HG02938 (cell line): ENCODE data around the gene ZCCHC17.
"Not testable (repeated sequence)": the region's sequence is repeated elsewhere in the genome, so short reads cannot be mapped to it uniquely, and the experiment has no call there.

Source experiments
- ATAC-seq: cut with Tn5 transposase; IDR thresholded peaks from one replicate; pipeline ENCODE4 v1.9.1; 2021; ENCODE audit warnings: mild to moderate bottlenecking, moderate library complexity; ENCODE audit not compliant: unreplicated experiment

Gene ZCCHC17

GRCh38 chr1:31368611-31369107 is 71.8 kb downstream of the ZCCHC17 start:
- no peak for ATAC-seq

GRCh38 chr1:31370021-31370420 is 73.2 kb downstream of the ZCCHC17 start:
- ATAC-seq = no peak

GRCh38 chr1:31370565-31370964 is 73.7 kb downstream of the ZCCHC17 start:
- ATAC-seq = no peak

GRCh38 chr1:31371121-31371959 is 74.5 kb downstream of the ZCCHC17 start:
- no peak for ATAC-seq

GRCh38 chr1:31372051-31372450 is 75.2 kb downstream of the ZCCHC17 start:
- ATAC-seq = no peak

GRCh38 chr1:31372751-31373055 is 75.9 kb downstream of the ZCCHC17 start:
- no peak for ATAC-seq

- ATAC-seq = no peak
These were observed 76.4 kb downstream of the ZCCHC17 start, which contains the start of gene FABP3 for GRCh38 chr1:31373056-31373896. TSS of gene FABP3 (minus strand) at chr1:31373076. CDS start at chr1:31373014, 62 bp downstream.

- ATAC-seq = no peak
These were observed 77.2 kb downstream of the ZCCHC17 start for GRCh38 chr1:31373897-31374486.

- ATAC-seq = no peak
These were observed 77.8 kb downstream of the ZCCHC17 start for GRCh38 chr1:31374511-31375196.

- ATAC-seq = no peak
These were observed 79.7 kb downstream of the ZCCHC17 start for GRCh38 chr1:31376375-31377134.

GRCh38 chr1:31377364-31377863 is 80.6 kb downstream of the ZCCHC17 start:
- ATAC-seq = no peak

GRCh38 chr1:31378001-31378400 is 81.2 kb downstream of the ZCCHC17 start:
- no peak for ATAC-seq

GRCh38 chr1:31380181-31380580 is 83.3 kb downstream of the ZCCHC17 start:
- ATAC-seq = no peak

GRCh38 chr1:31381394-31382294 is 84.8 kb downstream of the ZCCHC17 start:
- no peak for ATAC-seq

GRCh38 chr1:31382379-31382989 is 85.7 kb downstream of the ZCCHC17 start:
- ATAC-seq = no peak

- ATAC-seq = no peak
These were observed 87.1 kb downstream of the ZCCHC17 start for GRCh38 chr1:31383967-31384366.

- not testable (repeated sequence) for ATAC-seq
These were observed 89.9 kb downstream of the ZCCHC17 start for GRCh38 chr1:31386576-31387243.

GRCh38 chr1:31387612-31388011 is 90.8 kb downstream of the ZCCHC17 start:
- no peak for ATAC-seq
